HEK293 (cell line): ENCODE results near the gene USP31.

ENCODE experiments used
- CTCF ChIA-PET: fragments of 350-600 bp; formaldehyde crosslinking; extraction: SDS; loops from one replicate; lab custom pipeline; 2021; ENCODE audit warnings: antibody characterized with exemption; lab: Yijun Ruan, JAX
- POLR2A ChIA-PET: fragments of 300-600 bp; formaldehyde crosslinking; extraction: SDS; loops from one replicate; lab custom pipeline; 2020; ENCODE audit warnings: antibody characterized with exemption, inconsistent platforms; lab: Yijun Ruan, JAX
- H3K27ac ChIP-seq: fragments of 200-500 bp; sonication (Bioruptor generic); 2 replicates; pipeline ENCODE4 v1.5.1; 2014; ENCODE audit warnings: low read depth, low read length, control low read depth, inconsistent platforms; ENCODE audit errors: extremely low read depth
- H3K36me3 ChIP-seq, 2 experiments: fragments of 200-500 bp in 1 of 2; sonication (Bioruptor generic) in 1 of 2; 1 replicate in 1 of 2; 2 replicates in 1 of 2; pipeline ENCODE4 v1.5.1; 2014 to 2017; ENCODE audit warnings: inconsistent platforms in 2 of 2, low read length in 2 of 2; ENCODE audit not compliant: control insufficient read depth in 2 of 2, insufficient read depth in 1 of 2
- H3K4me1 ChIP-seq: fragments of 200-500 bp; sonication (Bioruptor generic); 2 replicates; pipeline ENCODE4 v1.5.1; 2014; ENCODE audit warnings: mild to moderate bottlenecking, low read length, inconsistent platforms; ENCODE audit not compliant: control insufficient read depth, insufficient read depth
- H3K4me3 ChIP-seq: 2 replicates; pipeline ENCODE4 v1.5.1; 2011; ENCODE audit warnings: low read depth, mild to moderate bottlenecking, control low read depth, low read length, moderate library complexity
- H3K9me3 ChIP-seq: fragments of 200-500 bp; sonication (Bioruptor generic); 2 replicates; pipeline ENCODE4 v1.5.1; 2014; ENCODE audit warnings: low read depth, low read length, inconsistent platforms; ENCODE audit not compliant: control insufficient read depth, insufficient read depth
- FEZF1 ChIP-seq: fragments of 450-650 bp; formaldehyde crosslinking; IDR thresholded peaks from 2 replicates; pipeline ENCODE4 v1.5.1; 2016; ENCODE audit warnings: missing biosample characterization, missing genetic modification characterization
- GLI2 ChIP-seq: fragments of 450-650 bp; formaldehyde crosslinking; IDR thresholded peaks from 2 replicates; pipeline ENCODE4; 2017; ENCODE audit warnings: missing biosample characterization, missing genetic modification characterization, low read depth, borderline replicate concordance
- ZBTB21 ChIP-seq: fragments of 450-650 bp; formaldehyde crosslinking; IDR thresholded peaks from 2 replicates; pipeline ENCODE4 v1.5.1; 2017; ENCODE audit warnings: missing biosample characterization, missing genetic modification characterization
- ZBTB7A ChIP-seq: fragments of 450-650 bp; formaldehyde crosslinking; IDR thresholded peaks from 2 replicates; pipeline ENCODE4 v1.5.1; 2016; ENCODE audit warnings: low read depth, missing biosample characterization, missing genetic modification characterization
- ZEB2 ChIP-seq: fragments of 450-650 bp; formaldehyde crosslinking; IDR thresholded peaks from 2 replicates; pipeline ENCODE4 v1.5.1; 2016; ENCODE audit warnings: missing biosample characterization, missing genetic modification characterization
- ZFP69B ChIP-seq: fragments of 450-650 bp; formaldehyde crosslinking; IDR thresholded peaks from 2 replicates; pipeline ENCODE4 v1.5.1; 2016; ENCODE audit warnings: missing biosample characterization, missing genetic modification characterization
- ZNF132 ChIP-seq: fragments of 450-650 bp; formaldehyde crosslinking; IDR thresholded peaks from 2 replicates; pipeline ENCODE4 v1.5.1; 2017; ENCODE audit warnings: missing biosample characterization, missing genetic modification characterization, borderline replicate concordance
- ZNF138 ChIP-seq: fragments of 450-650 bp; formaldehyde crosslinking; IDR thresholded peaks from 2 replicates; pipeline ENCODE4 v1.5.1; 2016; ENCODE audit warnings: missing biosample characterization, missing genetic modification characterization, borderline replicate concordance
- ZNF140 ChIP-seq: fragments of 450-650 bp; formaldehyde crosslinking; IDR thresholded peaks from 2 replicates; pipeline ENCODE4 v1.5.1; 2016; ENCODE audit warnings: missing biosample characterization, missing genetic modification characterization
- ZNF16 ChIP-seq: fragments of 450-650 bp; formaldehyde crosslinking; IDR thresholded peaks from 2 replicates; pipeline ENCODE4 v1.5.1; 2016; ENCODE audit warnings: low read depth, missing biosample characterization, missing genetic modification characterization
- ZNF174 ChIP-seq: fragments of 450-650 bp; formaldehyde crosslinking; IDR thresholded peaks from 2 replicates; pipeline ENCODE4 v1.5.0; 2017; ENCODE audit warnings: missing biosample characterization, mild to moderate bottlenecking, missing genetic modification characterization
- ZNF24 ChIP-seq: fragments of 450-650 bp; formaldehyde crosslinking; IDR thresholded peaks from 2 replicates; pipeline ENCODE4 v1.5.1; 2016; ENCODE audit warnings: missing biosample characterization, missing genetic modification characterization
- ZNF416 ChIP-seq: fragments of 450-650 bp; formaldehyde crosslinking; IDR thresholded peaks from 2 replicates; pipeline ENCODE4 v1.5.1; 2016; ENCODE audit warnings: missing biosample characterization, missing genetic modification characterization
- ZNF529 ChIP-seq: fragments of 450-650 bp; formaldehyde crosslinking; IDR thresholded peaks from 2 replicates; pipeline ENCODE4 v1.5.1; 2017; ENCODE audit warnings: missing genetic modification characterization, missing biosample characterization; ENCODE audit not compliant: insufficient replicate concordance
- ZNF530 ChIP-seq: fragments of 450-650 bp; formaldehyde crosslinking; IDR thresholded peaks from 2 replicates; pipeline ENCODE4 v1.5.1; 2016; ENCODE audit warnings: low read depth, missing biosample characterization, missing genetic modification characterization
- ZNF558 ChIP-seq: fragments of 450-650 bp; formaldehyde crosslinking; IDR thresholded peaks from 2 replicates; pipeline ENCODE4 v1.5.1; 2016; ENCODE audit warnings: missing biosample characterization, missing genetic modification characterization
- ZSCAN23 ChIP-seq: fragments of 450-650 bp; formaldehyde crosslinking; IDR thresholded peaks from 2 replicates; pipeline ENCODE4 v1.5.1; 2016; ENCODE audit warnings: missing biosample characterization, missing genetic modification characterization
- TF ChIP-seq, protein P1 (sequence below): fragments of 450-650 bp; formaldehyde crosslinking; IDR thresholded peaks from 2 replicates; pipeline ENCODE4 v1.5.1; 2016; ENCODE audit warnings: missing biosample characterization, missing genetic modification characterization, low read depth
- TF ChIP-seq, protein P2 (sequence below): fragments of 450-650 bp; formaldehyde crosslinking; IDR thresholded peaks from 2 replicates; pipeline ENCODE4 v1.5.0; 2017; ENCODE audit warnings: missing biosample characterization, missing genetic modification characterization, borderline replicate concordance
- TF ChIP-seq, protein P3 (sequence below): fragments of 450-650 bp; formaldehyde crosslinking; IDR thresholded peaks from 2 replicates; pipeline ENCODE4; 2016; ENCODE audit warnings: missing biosample characterization, missing genetic modification characterization
- TF ChIP-seq, protein P4 (sequence below): fragments of 450-650 bp; formaldehyde crosslinking; IDR thresholded peaks from 2 replicates; pipeline ENCODE4 v1.5.1; 2016; ENCODE audit warnings: missing biosample characterization, missing genetic modification characterization

Gene USP31

DNA sequence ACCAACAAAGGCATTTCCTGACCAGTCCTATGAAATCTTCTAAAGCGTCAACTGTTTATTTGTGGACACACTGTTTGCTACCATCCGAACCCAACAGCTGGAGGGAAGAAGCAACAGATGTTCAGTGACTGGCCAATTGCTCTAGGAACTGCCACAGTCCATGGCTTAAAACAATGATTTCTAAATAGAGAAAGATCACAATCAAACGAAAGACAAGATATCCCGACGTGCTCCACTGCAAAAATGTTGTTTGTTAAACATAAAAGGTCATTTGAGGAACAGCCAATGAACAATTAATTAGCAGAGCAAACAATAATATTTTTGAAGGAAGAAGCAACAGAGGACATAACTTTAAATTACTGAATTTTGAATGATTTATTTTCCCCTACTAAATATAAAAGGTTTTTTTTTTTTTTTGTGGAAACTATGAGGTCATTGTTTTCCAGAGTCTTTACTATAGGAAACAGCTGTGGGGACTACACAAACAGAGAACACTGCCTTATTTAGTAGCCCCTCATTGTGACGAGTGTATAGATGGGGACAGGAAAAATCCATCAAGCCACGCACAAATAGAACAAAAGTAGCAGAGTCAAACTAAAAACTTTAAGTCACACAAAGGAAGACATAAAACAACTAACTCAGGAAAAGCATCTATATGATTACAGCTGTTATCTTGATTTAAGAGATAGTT lies 17.2 kb downstream of the USP31 start (continued):
- TF ChIP-seq, protein P1, sequence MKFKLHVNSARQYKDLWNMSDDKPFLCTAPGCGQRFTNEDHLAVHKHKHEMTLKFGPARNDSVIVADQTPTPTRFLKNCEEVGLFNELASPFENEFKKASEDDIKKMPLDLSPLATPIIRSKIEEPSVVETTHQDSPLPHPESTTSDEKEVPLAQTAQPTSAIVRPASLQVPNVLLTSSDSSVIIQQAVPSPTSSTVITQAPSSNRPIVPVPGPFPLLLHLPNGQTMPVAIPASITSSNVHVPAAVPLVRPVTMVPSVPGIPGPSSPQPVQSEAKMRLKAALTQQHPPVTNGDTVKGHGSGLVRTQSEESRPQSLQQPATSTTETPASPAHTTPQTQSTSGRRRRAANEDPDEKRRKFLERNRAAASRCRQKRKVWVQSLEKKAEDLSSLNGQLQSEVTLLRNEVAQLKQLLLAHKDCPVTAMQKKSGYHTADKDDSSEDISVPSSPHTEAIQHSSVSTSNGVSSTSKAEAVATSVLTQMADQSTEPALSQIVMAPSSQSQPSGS (tag by site-specific recombination), result peak; percentile 92
- TF ChIP-seq ZSCAN23 (tag by site-specific recombination) (no peak), ZNF138 (tag by site-specific recombination) (no peak), ZNF530 (tag by site-specific recombination) (no peak)

DNA sequence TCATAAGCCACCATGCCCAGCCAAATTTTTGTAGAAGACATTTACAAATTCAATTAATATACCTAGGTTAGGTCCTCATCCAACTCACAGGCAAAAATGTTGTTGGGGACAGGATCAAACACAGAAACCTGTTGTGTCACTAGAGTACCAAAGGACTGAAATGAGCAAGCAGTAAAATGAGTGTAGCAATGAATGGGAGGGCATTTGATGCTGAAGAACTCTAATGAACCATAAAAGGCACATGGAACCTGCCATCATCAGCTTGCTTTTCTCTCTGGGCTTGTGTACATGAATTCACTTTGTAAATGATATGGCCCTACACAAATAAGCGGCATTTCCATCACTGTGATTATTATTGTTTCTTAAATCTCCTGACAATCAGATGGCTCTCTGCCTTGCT lies 17.8 kb downstream of the USP31 start:
- Histone ChIP-seq H3K27ac (no peak overlapping the region; the same call in 1 of the 2 replicates), H3K36me3 (no peaks in the 10 kb centered on the region), H3K4me3 (no peak overlapping the region), H3K4me1 (peaks cover 19% of the 10 kb centered on the region; the same call in 1 of the 2 replicates), H3K9me3 (no peaks in the 10 kb centered on the region)
- TF ChIP-seq ZBTB21 (tag by site-specific recombination) (no peak), ZFP69B (no peak), ZBTB7A (no peak), ZNF558 (tag by site-specific recombination) (no peak), FEZF1 (peak; percentile 65; the same call in 1 of the 2 replicates), ZNF24 (tag by site-specific recombination) (no peak)
- TF ChIP-seq, protein P2, sequence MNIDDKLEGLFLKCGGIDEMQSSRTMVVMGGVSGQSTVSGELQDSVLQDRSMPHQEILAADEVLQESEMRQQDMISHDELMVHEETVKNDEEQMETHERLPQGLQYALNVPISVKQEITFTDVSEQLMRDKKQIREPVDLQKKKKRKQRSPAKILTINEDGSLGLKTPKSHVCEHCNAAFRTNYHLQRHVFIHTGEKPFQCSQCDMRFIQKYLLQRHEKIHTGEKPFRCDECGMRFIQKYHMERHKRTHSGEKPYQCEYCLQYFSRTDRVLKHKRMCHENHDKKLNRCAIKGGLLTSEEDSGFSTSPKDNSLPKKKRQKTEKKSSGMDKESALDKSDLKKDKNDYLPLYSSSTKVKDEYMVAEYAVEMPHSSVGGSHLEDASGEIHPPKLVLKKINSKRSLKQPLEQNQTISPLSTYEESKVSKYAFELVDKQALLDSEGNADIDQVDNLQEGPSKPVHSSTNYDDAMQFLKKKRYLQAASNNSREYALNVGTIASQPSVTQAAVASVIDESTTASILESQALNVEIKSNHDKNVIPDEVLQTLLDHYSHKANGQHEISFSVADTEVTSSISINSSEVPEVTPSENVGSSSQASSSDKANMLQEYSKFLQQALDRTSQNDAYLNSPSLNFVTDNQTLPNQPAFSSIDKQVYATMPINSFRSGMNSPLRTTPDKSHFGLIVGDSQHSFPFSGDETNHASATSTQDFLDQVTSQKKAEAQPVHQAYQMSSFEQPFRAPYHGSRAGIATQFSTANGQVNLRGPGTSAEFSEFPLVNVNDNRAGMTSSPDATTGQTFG (tag by site-specific recombination), result no peak
- ChIA-PET CTCF (interaction anchor here (0.6 kb wide), 1 partner anchor 163 kb away, joined by 3 read pairs; no protein-coding TSS in a partner anchor), POLR2A (no interaction called here)

DNA sequence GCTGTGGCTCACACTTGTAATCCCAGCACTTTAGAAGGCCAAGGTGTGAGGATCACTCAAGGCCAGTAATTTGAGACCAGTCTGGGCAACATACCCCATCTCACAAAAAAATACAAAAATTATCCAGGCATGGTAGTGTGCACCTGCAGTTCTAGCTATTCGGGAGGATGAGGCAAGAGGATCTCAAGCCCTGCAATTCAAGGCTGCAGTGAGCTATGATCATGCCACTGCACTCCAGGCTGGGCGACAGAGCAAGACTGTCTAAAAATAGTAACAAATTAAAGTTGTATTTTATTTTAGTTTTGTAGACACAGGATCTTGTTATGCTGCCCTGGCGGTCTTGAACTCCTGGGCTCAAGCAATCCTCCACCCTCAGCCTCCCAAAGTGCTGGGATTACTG lies 18.2 kb downstream of the USP31 start:
- Histone ChIP-seq H3K36me3 (no peaks in the 10 kb centered on the region), H3K4me3 (no peak overlapping the region), H3K9me3 (no peaks in the 10 kb centered on the region), H3K4me1 (peaks cover 19% of the 10 kb centered on the region; the same call in 1 of the 2 replicates), H3K27ac (no peak overlapping the region)
- POLR2A ChIA-PET, result no interaction called here
- no peak for TF ChIP-seq ZEB2
- TF ChIP-seq, all 188 proteins: peak for 0
- CTCF ChIA-PET, result interaction anchor here (0.6 kb wide), 1 partner anchor 164 kb away, joined by 3 read pairs; no protein-coding TSS in a partner anchor

DNA sequence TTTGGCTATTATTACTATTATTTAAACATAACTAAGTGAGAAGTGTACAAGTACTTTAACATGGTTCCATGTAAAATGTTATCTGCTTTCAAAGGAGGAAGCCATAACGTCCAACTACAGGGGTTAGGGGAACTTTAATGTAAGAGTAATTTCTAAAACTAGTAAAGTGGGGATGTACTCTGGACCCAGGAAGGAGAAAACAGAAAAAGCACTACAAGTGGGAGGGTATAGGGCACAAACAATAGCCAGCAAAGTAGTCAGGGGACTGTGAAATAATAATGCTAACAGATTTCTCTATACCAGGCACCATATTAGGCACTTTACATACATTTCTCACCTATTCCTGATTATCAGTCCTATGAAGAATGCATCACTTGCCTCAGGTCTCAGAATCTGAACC lies 19.6 kb downstream of the USP31 start:
- Histone ChIP-seq H3K4me3 (no peak overlapping the region), H3K27ac (no peak overlapping the region), H3K36me3 (no peaks in the 10 kb centered on the region), H3K9me3 (no peaks in the 10 kb centered on the region), H3K4me1 (peaks cover 22% of the 10 kb centered on the region; the same call in 1 of the 2 replicates)
- ChIA-PET CTCF (interaction anchor here (0.5 kb wide), 1 partner anchor 409 kb away, joined by 3 read pairs; no protein-coding TSS in a partner anchor), POLR2A (no interaction called here)
- TF ChIP-seq ZNF16 (tag by site-specific recombination), result no peak
- TF ChIP-seq, protein P3, sequence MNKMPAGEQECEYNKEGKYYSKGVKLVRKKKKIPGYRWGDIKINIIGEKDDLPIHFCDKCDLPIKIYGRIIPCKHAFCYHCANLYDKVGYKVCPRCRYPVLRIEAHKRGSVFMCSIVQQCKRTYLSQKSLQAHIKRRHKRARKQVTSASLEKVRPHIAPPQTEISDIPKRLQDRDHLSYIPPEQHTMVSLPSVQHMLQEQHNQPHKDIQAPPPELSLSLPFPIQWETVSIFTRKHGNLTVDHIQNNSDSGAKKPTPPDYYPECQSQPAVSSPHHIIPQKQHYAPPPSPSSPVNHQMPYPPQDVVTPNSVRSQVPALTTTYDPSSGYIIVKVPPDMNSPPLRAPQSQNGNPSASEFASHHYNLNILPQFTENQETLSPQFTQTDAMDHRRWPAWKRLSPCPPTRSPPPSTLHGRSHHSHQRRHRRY (tag by site-specific recombination), result no peak
- TF ChIP-seq ZNF132 (tag by site-specific recombination), result no peak
- TF ChIP-seq, protein P4, sequence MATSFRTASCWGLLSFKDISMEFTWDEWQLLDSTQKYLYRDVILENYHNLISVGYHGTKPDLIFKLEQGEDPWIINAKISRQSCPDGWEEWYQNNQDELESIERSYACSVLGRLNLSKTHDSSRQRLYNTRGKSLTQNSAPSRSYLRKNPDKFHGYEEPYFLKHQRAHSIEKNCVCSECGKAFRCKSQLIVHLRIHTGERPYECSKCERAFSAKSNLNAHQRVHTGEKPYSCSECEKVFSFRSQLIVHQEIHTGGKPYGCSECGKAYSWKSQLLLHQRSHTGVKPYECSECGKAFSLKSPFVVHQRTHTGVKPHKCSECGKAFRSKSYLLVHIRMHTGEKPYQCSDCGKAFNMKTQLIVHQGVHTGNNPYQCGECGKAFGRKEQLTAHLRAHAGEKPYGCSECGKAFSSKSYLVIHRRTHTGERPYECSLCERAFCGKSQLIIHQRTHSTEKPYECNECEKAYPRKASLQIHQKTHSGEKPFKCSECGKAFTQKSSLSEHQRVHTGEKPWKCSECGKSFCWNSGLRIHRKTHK (tag by site-specific recombination), result no peak
- TF ChIP-seq ZNF140 (tag by site-specific recombination), result no peak
- no peak for TF ChIP-seq ZNF174 (tag by site-specific recombination)
- no peak for TF ChIP-seq ZNF416 (tag by site-specific recombination)
- no peak for TF ChIP-seq ZNF529
- TF ChIP-seq GLI2 (tag by site-specific recombination), result no peak
